Measurements from ENCODE around the gene ITPR2. TPM values are rescaled to one million over a fixed set of nuclear protein-coding genes. Genes with fewer than 3 reads are reported as not detected.

Gene ITPR2
- total RNA-seq, 2 donors from 2014 or later: 14.8 to 74.4 TPM

GRCh38 chr12:26341491-26341890, 491.5 kb downstream of the ITPR2 start:
- no peaks in the 10 kb centered on the region for H3K9me3 Mint-ChIP-seq
- no peak overlapping the region for H3K27ac Mint-ChIP-seq
- Histone ChIP-seq H3K9me3 (ENCODE audit: control insufficient read depth, low read length) (no peaks in the 10 kb centered on the region), H3K27me3 (ENCODE audit: control insufficient read depth, insufficient read depth, low read length, poor library complexity, severe bottlenecking) (no peaks in the 10 kb centered on the region), H3K9ac (ENCODE audit: extremely low read depth, low read length, poor library complexity, severe bottlenecking) (no peak overlapping the region), H3K27ac (ENCODE audit: low read depth, low read length) (peak overlapping the region; percentile 13), H3K36me3 (ENCODE audit: control insufficient read depth, insufficient read depth, low read length) (no peaks in the 10 kb centered on the region), H3K4me1 (ENCODE audit: control insufficient read depth, insufficient read depth, low read length) (no peaks in the 10 kb centered on the region), H3K4me3 (ENCODE audit: low read length) (no peak overlapping the region)
- H3K27me3 Mint-ChIP-seq (ENCODE audit: insufficient read depth): no peaks in the 10 kb centered on the region
- TF ChIP-seq CTCF (conservative IDR thresholded peaks at IDR 0.05): no peak
- H3K4me3 Mint-ChIP-seq: no peak overlapping the region
- no peak for DNase-seq
- H3K4me1 Mint-ChIP-seq: peaks cover 11% of the 10 kb centered on the region
- H3K36me3 Mint-ChIP-seq (ENCODE audit: low read depth): no peaks in the 10 kb centered on the region

DNA sequence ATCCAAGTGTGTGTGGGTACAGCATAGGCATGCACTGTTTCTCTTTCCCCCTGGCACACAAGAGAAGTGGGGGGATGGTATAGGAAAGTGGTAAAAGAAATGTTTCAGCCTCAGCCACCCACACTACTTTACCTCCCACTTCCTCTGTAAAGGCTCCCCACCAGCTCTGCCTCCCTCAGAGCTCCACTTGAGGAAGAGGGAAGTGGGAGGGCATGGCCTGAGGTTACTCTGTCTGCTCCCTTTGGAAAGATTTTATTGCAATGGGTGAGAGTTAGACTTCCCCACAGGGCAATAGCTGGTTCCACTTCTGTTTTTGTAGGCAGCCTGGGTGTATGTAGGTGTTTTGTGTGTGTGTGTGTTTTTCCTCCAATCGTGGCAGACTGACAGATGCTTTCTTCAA, 492.3 kb downstream of the ITPR2 start:
- no peaks in the 10 kb centered on the region for H3K27me3 Mint-ChIP-seq (ENCODE audit: insufficient read depth)
- Histone ChIP-seq H3K4me3 (ENCODE audit: low read length) (no peak overlapping the region), H3K4me1 (ENCODE audit: control insufficient read depth, insufficient read depth, low read length) (no peaks in the 10 kb centered on the region), H3K9ac (ENCODE audit: extremely low read depth, low read length, poor library complexity, severe bottlenecking) (no peak overlapping the region), H3K9me3 (ENCODE audit: control insufficient read depth, low read length) (no peaks in the 10 kb centered on the region), H3K27me3 (ENCODE audit: control insufficient read depth, insufficient read depth, low read length, poor library complexity, severe bottlenecking) (no peaks in the 10 kb centered on the region), H3K27ac (ENCODE audit: low read depth, low read length) (no peak overlapping the region), H3K36me3 (ENCODE audit: control insufficient read depth, insufficient read depth, low read length) (no peaks in the 10 kb centered on the region)
- H3K4me1 Mint-ChIP-seq: peaks cover 10% of the 10 kb centered on the region
- H3K36me3 Mint-ChIP-seq (ENCODE audit: low read depth): no peaks in the 10 kb centered on the region
- 80% methylated on average over 1 of the region's 1 CpG; no CpG with 5 or more reads in 1 of the 2 experiments for WGBS, 2 experiments (ENCODE audit: insufficient coverage in 1 of 2, insufficient read length in 1 of 2)
- H3K4me3 Mint-ChIP-seq: no peak overlapping the region
- H3K27ac Mint-ChIP-seq: no peak overlapping the region
- no peak for DNase-seq
- no peaks in the 10 kb centered on the region for H3K9me3 Mint-ChIP-seq
- no peak for TF ChIP-seq CTCF (conservative IDR thresholded peaks at IDR 0.05)

DNA sequence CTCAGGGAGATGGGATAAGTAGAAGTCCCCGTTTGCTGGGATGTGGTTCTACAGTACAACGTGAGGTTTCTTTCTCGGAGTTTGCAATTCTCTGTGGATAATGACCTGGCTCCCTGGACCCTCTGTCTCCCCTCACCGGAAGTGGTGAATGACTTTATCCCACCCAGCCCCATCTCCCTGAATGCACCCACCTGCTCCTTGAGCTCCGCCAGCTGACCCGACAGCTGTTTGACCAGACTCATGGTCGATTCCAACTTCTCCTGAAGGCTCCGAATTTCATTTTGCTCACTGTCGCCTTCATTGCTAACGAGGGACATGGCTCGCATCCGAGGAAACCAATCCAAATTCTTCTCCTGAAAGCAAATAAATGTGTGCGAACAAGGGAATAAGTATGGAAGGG, 493.0 kb downstream of the ITPR2 start:
- no peak overlapping the region for H3K4me3 Mint-ChIP-seq
- no peak overlapping the region for H3K27ac Mint-ChIP-seq
- no peak overlapping the region for H3K9ac ChIP-seq (ENCODE audit: extremely low read depth, low read length, poor library complexity, severe bottlenecking)
- H3K36me3 ChIP-seq (ENCODE audit: control insufficient read depth, insufficient read depth, low read length): no peaks in the 10 kb centered on the region
- H3K27ac ChIP-seq (ENCODE audit: low read depth, low read length): no peak overlapping the region
- no peaks in the 10 kb centered on the region for H3K36me3 Mint-ChIP-seq (ENCODE audit: low read depth)
- H3K4me1 Mint-ChIP-seq: peaks cover 10% of the 10 kb centered on the region
- H3K4me1 ChIP-seq (ENCODE audit: control insufficient read depth, insufficient read depth, low read length): no peaks in the 10 kb centered on the region
- no peak for DNase-seq
- H3K27me3 Mint-ChIP-seq (ENCODE audit: insufficient read depth): no peaks in the 10 kb centered on the region
- no peaks in the 10 kb centered on the region for H3K9me3 Mint-ChIP-seq
- no peaks in the 10 kb centered on the region for H3K9me3 ChIP-seq (ENCODE audit: control insufficient read depth, low read length)
- 91 to 94% methylated on average over 10 to 12 of the region's 13 CpGs for WGBS, 2 experiments (ENCODE audit: insufficient coverage in 1 of 2, insufficient read length in 1 of 2)
- no peak for TF ChIP-seq CTCF (conservative IDR thresholded peaks at IDR 0.05)
- no peak overlapping the region for H3K4me3 ChIP-seq (ENCODE audit: low read length)
- no peaks in the 10 kb centered on the region for H3K27me3 ChIP-seq (ENCODE audit: control insufficient read depth, insufficient read depth, low read length, poor library complexity, severe bottlenecking)

All from endodermal cell (in vitro differentiated cells).